DMS 273 (cell line): ENCODE data around the gene NGFR.
"Not testable (repeated sequence)": the region's sequence is repeated elsewhere in the genome, so short reads cannot be mapped to it uniquely, and the experiment has no call there.

ENCODE experiments used
- DNase-seq: peaks from one replicate; lab custom pipeline; 2025; ENCODE audit not compliant: unreplicated experiment; lab: John Stamatoyannopoulos, UW

Gene NGFR

GRCh38 chr17:49496183-49496866, 1.2 kb downstream of the NGFR start:
- peak; percentile 90 for DNase-seq

GRCh38 chr17:49496867-49497147, 1.7 kb downstream of the NGFR start:
- no peak for DNase-seq

DNA sequence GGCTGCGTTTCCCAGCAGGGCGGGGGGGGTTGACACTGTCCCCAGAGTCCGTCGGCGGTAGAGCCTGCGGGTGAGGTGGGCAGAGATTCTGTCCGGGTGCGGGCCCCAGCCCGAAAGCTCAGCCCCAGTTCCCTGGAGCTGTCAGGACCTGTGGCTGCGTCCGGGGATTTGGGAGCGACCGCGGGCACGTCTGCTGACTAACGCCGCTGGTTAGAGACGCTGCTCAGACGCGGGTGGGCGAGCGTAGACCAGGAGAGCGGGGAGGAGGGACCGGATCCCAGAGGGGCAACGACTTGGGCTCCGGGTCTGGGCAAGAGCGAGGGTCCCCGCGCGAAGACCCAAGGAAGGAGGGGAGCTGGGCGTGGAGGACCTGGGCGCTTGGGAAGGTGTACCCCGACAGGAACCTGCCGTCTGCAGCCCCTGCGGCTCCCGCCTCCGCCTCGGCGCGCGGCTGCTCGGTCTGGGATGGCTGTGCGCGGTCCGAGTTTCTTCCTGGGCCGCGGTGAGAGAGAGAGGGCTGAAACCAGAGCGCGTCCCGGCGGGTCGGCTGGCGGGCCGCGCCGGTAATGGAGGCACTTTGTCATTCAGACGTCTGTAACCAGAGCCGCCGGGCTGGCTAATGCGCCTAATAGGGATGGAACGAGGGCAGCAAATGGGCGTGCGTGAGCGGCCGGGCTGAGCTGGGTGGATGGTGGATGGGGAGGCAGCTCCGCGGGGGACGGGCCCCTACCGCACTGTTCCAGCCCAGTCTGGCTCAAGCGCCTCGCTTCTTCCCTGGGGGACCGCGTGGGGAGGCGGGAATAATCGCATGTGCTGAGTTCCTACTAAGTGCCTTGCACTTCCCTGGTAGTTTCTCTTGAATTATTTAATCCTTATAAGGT, 2.3 kb downstream of the NGFR start:
- peak; percentile 79 for DNase-seq

DNA sequence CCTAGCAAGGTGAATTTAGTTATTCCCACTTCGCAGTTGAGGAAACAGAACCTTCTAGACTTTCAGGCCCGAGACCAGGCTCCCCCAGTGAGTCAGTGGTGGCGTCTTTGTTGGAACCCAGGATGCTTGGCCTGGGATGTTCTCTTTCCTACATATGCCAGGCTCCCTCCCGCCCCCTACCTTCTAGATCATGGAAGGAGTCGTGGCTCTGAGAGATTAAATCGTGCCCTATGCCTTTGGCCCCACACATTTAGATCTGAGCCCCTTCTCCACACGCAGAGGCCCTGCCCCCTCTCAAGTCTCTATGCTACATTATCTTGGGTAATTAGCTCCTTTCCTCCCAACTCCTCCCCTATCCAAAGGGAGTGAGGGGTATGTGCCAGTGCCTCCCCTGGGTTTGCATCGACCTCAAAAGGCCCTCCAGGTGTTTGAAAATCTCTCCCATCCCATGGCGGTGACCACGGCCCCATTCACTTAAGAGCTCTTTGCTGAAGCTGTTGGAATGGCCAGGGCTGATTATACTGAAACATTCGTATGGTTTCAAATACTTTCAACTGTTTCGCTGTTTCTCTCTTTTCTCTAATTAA, 3.0 kb downstream of the NGFR start:
- peak; percentile 46 for DNase-seq

- peak; percentile 72 for DNase-seq
These were observed 6.4 kb downstream of the NGFR start for GRCh38 chr17:49501496-49501895.

DNA sequence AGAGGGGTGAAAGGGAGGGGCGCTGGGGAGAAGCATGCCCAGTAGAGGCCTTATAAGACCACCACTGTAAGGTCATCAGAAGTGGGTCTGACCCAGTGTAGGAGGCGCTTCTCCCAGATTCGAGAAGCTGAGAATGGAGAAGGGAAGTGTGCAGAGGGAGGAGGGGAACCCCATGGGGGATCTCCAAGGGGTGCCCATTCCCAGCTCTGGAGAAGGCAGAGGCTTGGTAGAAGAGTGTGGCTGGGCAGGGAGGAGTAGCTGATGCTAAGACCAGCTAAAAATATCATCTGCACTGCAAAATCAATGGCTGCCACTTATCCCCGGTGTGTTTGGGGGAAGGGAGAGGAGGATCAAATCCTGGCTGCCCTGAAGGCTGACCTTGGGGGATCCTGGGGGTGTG, 7.2 kb downstream of the NGFR start:
- DNase-seq = no peak

DNA sequence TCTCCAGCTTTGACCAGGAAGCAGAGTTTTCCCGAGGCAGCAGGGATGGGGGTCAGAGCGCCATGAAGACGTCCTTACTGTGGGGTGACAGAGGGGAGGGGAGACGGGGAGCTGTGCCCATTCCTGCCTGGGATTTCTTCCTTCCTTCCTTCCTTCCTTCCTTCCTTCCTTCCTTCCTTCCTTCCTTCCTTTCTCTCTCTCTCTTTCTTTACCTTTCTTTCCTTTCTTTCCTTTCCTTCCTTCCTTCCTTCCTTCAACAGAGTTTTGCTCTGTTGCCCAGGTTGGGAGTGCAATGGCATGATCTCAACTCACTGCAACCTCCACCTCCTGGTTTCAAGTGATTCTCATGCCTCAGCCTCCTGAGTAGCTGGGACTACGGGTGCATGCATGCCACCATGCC, 7.6 kb downstream of the NGFR start:
- not testable (repeated sequence) for DNase-seq

DNA sequence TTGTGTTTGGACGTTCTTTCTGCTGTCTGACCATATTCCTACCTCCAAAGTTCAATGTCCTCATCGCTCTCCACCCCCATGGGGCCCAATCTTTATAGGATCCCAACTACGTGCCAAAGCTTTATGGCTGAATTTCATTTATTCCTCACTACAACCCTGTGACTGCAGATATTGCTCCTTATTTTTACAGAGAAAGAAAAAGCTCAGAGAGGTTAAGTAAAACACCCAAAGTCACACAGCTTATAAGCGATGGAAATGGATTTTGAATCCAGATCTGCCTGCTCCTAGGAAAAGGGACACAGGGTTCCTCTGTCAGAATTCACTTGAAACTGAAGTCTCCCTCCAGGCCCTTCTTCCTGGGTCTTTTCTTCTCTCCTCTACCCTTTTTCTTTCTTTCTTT, 9.3 kb downstream of the NGFR start:
- no peak for DNase-seq

- no peak for DNase-seq
These were observed 10.8 kb downstream of the NGFR start for GRCh38 chr17:49505854-49506253.

DNA sequence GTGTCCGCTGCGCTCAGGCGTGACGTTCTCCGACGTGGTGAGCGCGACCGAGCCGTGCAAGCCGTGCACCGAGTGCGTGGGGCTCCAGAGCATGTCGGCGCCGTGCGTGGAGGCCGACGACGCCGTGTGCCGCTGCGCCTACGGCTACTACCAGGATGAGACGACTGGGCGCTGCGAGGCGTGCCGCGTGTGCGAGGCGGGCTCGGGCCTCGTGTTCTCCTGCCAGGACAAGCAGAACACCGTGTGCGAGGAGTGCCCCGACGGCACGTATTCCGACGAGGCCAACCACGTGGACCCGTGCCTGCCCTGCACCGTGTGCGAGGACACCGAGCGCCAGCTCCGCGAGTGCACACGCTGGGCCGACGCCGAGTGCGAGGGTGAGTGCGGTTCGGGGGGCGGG, 11.2 kb downstream of the NGFR start:
- DNase-seq = no peak

GRCh38 chr17:49508061-49508865, 13.2 kb downstream of the NGFR start:
- DNase-seq = peak; percentile 75

- DNase-seq = peak; percentile 78
These were observed 13.9 kb downstream of the NGFR start for GRCh38 chr17:49508866-49509587.

GRCh38 chr17:49509588-49509917, 14.5 kb downstream of the NGFR start:
- no peak for DNase-seq

DNA sequence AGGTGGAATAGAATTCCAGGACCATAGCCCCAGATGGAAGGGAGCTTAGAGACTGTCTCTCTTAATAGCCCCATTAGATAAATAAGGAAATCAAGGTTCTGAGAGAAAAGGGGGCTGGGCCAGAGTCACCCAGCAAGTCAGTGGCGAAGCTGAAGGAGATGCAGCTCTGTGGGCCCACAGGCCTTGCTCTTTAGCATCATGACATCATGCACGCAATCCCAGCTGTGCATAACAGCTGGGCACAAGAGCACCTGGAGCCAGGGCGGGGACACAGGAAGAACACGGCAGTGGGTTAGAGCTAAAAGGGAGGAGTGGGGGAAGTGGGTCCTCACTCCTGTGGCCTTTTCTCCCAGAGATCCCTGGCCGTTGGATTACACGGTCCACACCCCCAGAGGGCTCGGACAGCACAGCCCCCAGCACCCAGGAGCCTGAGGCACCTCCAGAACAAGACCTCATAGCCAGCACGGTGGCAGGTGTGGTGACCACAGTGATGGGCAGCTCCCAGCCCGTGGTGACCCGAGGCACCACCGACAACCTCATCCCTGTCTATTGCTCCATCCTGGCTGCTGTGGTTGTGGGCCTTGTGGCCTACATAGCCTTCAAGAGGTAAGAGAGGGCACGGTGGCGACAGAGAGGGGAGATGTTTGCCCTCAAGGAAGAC, 15.1 kb downstream of the NGFR start:
- no peak for DNase-seq

GRCh38 chr17:49510720-49511110, 15.6 kb downstream of the NGFR start:
- no peak for DNase-seq

- no peak for DNase-seq
These were observed 16.7 kb downstream of the NGFR start for GRCh38 chr17:49511810-49512209.

GRCh38 chr17:49512296-49513043, 17.4 kb downstream of the NGFR start:
- no peak for DNase-seq

- DNase-seq = no peak
These were observed 17.9 kb downstream of the NGFR start for GRCh38 chr17:49513044-49513395.

DNA sequence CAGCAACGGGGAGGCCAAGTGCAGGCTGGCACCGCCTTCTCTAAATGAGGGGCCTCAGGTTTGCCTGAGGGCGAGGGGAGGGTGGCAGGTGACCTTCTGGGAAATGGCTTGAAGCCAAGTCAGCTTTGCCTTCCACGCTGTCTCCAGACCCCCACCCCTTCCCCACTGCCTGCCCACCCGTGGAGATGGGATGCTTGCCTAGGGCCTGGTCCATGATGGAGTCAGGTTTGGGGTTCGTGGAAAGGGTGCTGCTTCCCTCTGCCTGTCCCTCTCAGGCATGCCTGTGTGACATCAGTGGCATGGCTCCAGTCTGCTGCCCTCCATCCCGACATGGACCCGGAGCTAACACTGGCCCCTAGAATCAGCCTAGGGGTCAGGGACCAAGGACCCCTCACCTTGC, 18.5 kb downstream of the NGFR start:
- no peak for DNase-seq
